ENCODE results near the gene KIRREL3. TPM values are rescaled to one million over a fixed set of nuclear protein-coding genes. Genes with fewer than 3 reads are reported as not detected.

The KIRREL3 gene
- total and polyA plus RNA-seq, 2 experiments from 2014 or later, result 16.1 to 35.6 TPM

GRCh38 chr11:126808836-126809235 is 191.7 kb downstream of the KIRREL3 start:
- in situ Hi-C loops (cut with MboI), result no loop called here
- 91% methylated on average over 2 of the region's 2 CpGs for WGBS, 2 experiments (ENCODE audit: low coverage in 1 of 2, low lambda C conversion rate in 2 of 2, missing lambda C conversion rate in 2 of 2)
- H4K20me1 ChIP-seq (ENCODE audit: insufficient read depth), result no peaks in the 10 kb centered on the region
- H3K4me3 ChIP-seq, result no peak overlapping the region
- H3K4me1 ChIP-seq (ENCODE audit: insufficient read depth), result no peaks in the 10 kb centered on the region; the same call in 1 of the 2 replicates
- no peaks in the 10 kb centered on the region for H3K9me2 ChIP-seq (ENCODE audit: insufficient read depth)
- H3K4me2 ChIP-seq (ENCODE audit: unreplicated experiment), result no peak overlapping the region
- H3F3A ChIP-seq (ENCODE audit: insufficient read depth), result no peaks in the 10 kb centered on the region; the same call in 1 of the 2 replicates
- H2AFZ ChIP-seq, result no peak overlapping the region
- no peak overlapping the region for H3K27ac ChIP-seq
- DNase-seq, result no peak
- peaks cover 19% of the 10 kb centered on the region for H3K79me2 ChIP-seq (ENCODE audit: insufficient read depth)
- H3K36me3 ChIP-seq (ENCODE audit: low read depth), result no peaks in the 10 kb centered on the region
- no peaks in the 10 kb centered on the region for H3K27me3 ChIP-seq (replicated peaks; ENCODE audit: insufficient read depth)
- H3K9me3 ChIP-seq (ENCODE audit: low read depth), result no peaks in the 10 kb centered on the region
- TF ChIP-seq EZH2phosphoT487 (IDR thresholded peaks at IDR 0.05; ENCODE audit: insufficient read depth, low read depth) (no peak), EZH2 (IDR thresholded peaks at IDR 0.05; ENCODE audit: insufficient read depth, poor library complexity, severe bottlenecking) (no peak)
- H3K9ac ChIP-seq, result no peak overlapping the region

- Histone ChIP-seq H3K9me3 (ENCODE audit: low read depth) (no peaks in the 10 kb centered on the region), H3K9me2 (ENCODE audit: insufficient read depth) (no peaks in the 10 kb centered on the region), H3K9ac (no peak overlapping the region), H3K4me2 (ENCODE audit: unreplicated experiment) (no peak overlapping the region), H3K36me3 (ENCODE audit: low read depth) (no peaks in the 10 kb centered on the region), H2AFZ (no peak overlapping the region), H3K4me3 (no peak overlapping the region), H3K4me1 (ENCODE audit: insufficient read depth) (no peaks in the 10 kb centered on the region; the same call in 1 of the 2 replicates), H3K27me3 (replicated peaks; ENCODE audit: insufficient read depth) (no peaks in the 10 kb centered on the region), H3F3A (ENCODE audit: insufficient read depth) (no peaks in the 10 kb centered on the region; the same call in 1 of the 2 replicates), H4K20me1 (ENCODE audit: insufficient read depth) (no peaks in the 10 kb centered on the region), H3K79me2 (ENCODE audit: insufficient read depth) (peaks cover 18% of the 10 kb centered on the region), H3K27ac (no peak overlapping the region)
- 75 to 79% methylated on average over 2 of the region's 2 CpGs for WGBS, 2 experiments (ENCODE audit: low coverage in 1 of 2, low lambda C conversion rate in 2 of 2, missing lambda C conversion rate in 2 of 2)
- TF ChIP-seq EZH2 (IDR thresholded peaks at IDR 0.05; ENCODE audit: insufficient read depth, poor library complexity, severe bottlenecking) (no peak), EZH2phosphoT487 (IDR thresholded peaks at IDR 0.05; ENCODE audit: insufficient read depth, low read depth) (no peak)
- in situ Hi-C loops (cut with MboI), result no loop called here
- DNase-seq, result no peak
Measured at GRCh38 chr11:126808296-126808695, 192.3 kb downstream of the KIRREL3 start.

GRCh38 chr11:126805870-126806269 is 194.7 kb downstream of the KIRREL3 start:
- Histone ChIP-seq H3K4me1 (ENCODE audit: insufficient read depth) (no peaks in the 10 kb centered on the region; the same call in 1 of the 2 replicates), H3K27ac (no peak overlapping the region), H3K4me3 (no peak overlapping the region), H3K27me3 (replicated peaks; ENCODE audit: insufficient read depth) (no peaks in the 10 kb centered on the region), H3K9me2 (ENCODE audit: insufficient read depth) (no peaks in the 10 kb centered on the region), H3K9ac (no peak overlapping the region), H3K9me3 (ENCODE audit: low read depth) (no peaks in the 10 kb centered on the region), H3K79me2 (ENCODE audit: insufficient read depth) (peaks cover 11% of the 10 kb centered on the region), H3K36me3 (ENCODE audit: low read depth) (no peaks in the 10 kb centered on the region), H3F3A (ENCODE audit: insufficient read depth) (peaks cover under 1% of the 10 kb centered on the region; the same call in 1 of the 2 replicates), H4K20me1 (ENCODE audit: insufficient read depth) (no peaks in the 10 kb centered on the region), H3K4me2 (ENCODE audit: unreplicated experiment) (no peak overlapping the region), H2AFZ (no peak overlapping the region)
- 96 to 98% methylated on average over 3 of the region's 3 CpGs for WGBS, 2 experiments (ENCODE audit: low coverage in 1 of 2, low lambda C conversion rate in 2 of 2, missing lambda C conversion rate in 2 of 2)
- DNase-seq, result no peak
- TF ChIP-seq EZH2phosphoT487 (IDR thresholded peaks at IDR 0.05; ENCODE audit: insufficient read depth, low read depth) (no peak), EZH2 (IDR thresholded peaks at IDR 0.05; ENCODE audit: insufficient read depth, poor library complexity, severe bottlenecking) (no peak)
- in situ Hi-C loops (cut with MboI), result no loop called here

- Histone ChIP-seq H3F3A (ENCODE audit: insufficient read depth) (peaks cover 16% of the 10 kb centered on the region), H3K4me2 (ENCODE audit: unreplicated experiment) (no peak overlapping the region), H3K4me3 (no peak overlapping the region), H2AFZ (no peak overlapping the region), H3K27me3 (replicated peaks; ENCODE audit: insufficient read depth) (no peaks in the 10 kb centered on the region), H3K79me2 (ENCODE audit: insufficient read depth) (peaks cover 11% of the 10 kb centered on the region), H3K36me3 (ENCODE audit: low read depth) (no peaks in the 10 kb centered on the region), H3K9me2 (ENCODE audit: insufficient read depth) (no peaks in the 10 kb centered on the region), H3K9ac (no peak overlapping the region), H4K20me1 (ENCODE audit: insufficient read depth) (no peaks in the 10 kb centered on the region), H3K9me3 (ENCODE audit: low read depth) (no peaks in the 10 kb centered on the region), H3K27ac (no peak overlapping the region), H3K4me1 (ENCODE audit: insufficient read depth) (peaks cover 11% of the 10 kb centered on the region)
- in situ Hi-C loops (cut with MboI), result no loop called here
- no peak for DNase-seq
- TF ChIP-seq EZH2phosphoT487 (IDR thresholded peaks at IDR 0.05; ENCODE audit: insufficient read depth, low read depth) (no peak), EZH2 (IDR thresholded peaks at IDR 0.05; ENCODE audit: insufficient read depth, poor library complexity, severe bottlenecking) (no peak)
- 96 to 100% methylated on average over 2 of the region's 2 CpGs for WGBS, 2 experiments (ENCODE audit: low coverage in 1 of 2, low lambda C conversion rate in 2 of 2, missing lambda C conversion rate in 2 of 2)
Measured at GRCh38 chr11:126804363-126804762, 196.2 kb downstream of the KIRREL3 start.
